Middle frontal gyrus (tissue), 1 donor: Measurements from ENCODE around the gene ARL15.
"Not testable (repeated sequence)": the region's sequence is repeated elsewhere in the genome, so short reads cannot be mapped to it uniquely, and the experiment has no call there.

ENCODE experiments used
- DNase-seq: peaks from one replicate; pipeline ENCODE4 v3.0.0-alpha.2; 2015; ENCODE audit warnings: low spot score; ENCODE audit errors: extremely low spot score

The ARL15 gene

GRCh38 chr5:53996008-53996407, 314.4 kb downstream of the ARL15 start:
- DNase-seq = no peak

- DNase-seq = no peak
Measured at GRCh38 chr5:53994148-53994547, 316.2 kb downstream of the ARL15 start.

DNA sequence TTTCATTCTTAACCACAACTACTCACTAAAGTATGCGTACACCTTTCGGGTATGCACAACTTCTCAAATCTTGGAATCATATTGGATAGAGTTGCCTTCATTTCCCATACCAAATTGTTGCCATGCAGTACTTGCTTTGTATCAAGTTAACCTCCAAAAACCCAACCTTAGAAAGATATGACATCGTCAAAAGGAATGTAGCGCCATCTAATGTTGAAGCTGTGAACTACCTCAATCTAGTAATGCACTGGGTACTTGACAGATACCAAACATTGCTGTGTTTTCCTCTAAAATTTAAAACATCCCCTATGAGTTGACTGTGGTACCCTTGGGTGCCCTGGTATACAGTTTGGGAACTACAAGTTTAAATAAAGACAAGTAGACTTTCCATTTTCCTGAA, 318.4 kb downstream of the ARL15 start:
- no peak for DNase-seq

DNA sequence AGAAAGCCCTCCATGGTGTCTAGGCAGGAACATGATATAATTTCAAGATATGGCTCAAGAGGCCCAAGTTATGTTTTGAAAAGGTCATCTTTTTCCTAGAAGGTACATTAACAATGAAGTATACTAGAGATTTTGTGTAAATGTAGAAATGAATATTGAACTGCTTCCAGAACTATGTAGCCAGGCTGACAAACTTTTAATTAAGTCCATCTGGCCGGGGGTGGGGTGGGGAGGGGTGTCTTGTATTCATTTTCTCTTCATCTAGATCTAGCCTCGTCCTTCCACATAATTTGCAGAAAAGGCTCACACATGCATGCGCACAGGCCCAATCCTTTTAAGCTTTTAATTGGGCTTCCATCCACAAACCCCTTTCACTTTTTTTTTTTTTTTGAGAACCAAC, 323.3 kb downstream of the ARL15 start:
- no peak for DNase-seq

DNA sequence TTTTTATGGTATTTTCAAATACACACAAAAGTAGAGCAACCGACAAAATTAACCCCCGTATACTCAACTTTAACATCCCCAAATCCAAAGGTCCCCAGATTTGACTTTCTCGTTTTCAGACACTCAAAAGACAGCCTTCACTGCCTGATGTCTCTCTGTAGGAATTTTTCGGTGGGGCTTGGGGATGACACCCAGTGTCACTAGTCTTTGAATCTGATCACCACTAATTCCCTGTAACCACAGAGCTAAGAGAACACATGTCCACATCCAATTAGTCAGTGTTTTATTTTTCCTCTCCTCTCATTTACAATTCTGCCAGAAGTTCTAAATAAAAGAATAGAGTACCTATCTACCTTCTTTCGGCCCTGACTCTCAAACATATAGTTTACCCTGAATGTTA, 324.6 kb downstream of the ARL15 start:
- no peak for DNase-seq

- no peak for DNase-seq
Measured at GRCh38 chr5:53984971-53985370, 325.4 kb downstream of the ARL15 start.

DNA sequence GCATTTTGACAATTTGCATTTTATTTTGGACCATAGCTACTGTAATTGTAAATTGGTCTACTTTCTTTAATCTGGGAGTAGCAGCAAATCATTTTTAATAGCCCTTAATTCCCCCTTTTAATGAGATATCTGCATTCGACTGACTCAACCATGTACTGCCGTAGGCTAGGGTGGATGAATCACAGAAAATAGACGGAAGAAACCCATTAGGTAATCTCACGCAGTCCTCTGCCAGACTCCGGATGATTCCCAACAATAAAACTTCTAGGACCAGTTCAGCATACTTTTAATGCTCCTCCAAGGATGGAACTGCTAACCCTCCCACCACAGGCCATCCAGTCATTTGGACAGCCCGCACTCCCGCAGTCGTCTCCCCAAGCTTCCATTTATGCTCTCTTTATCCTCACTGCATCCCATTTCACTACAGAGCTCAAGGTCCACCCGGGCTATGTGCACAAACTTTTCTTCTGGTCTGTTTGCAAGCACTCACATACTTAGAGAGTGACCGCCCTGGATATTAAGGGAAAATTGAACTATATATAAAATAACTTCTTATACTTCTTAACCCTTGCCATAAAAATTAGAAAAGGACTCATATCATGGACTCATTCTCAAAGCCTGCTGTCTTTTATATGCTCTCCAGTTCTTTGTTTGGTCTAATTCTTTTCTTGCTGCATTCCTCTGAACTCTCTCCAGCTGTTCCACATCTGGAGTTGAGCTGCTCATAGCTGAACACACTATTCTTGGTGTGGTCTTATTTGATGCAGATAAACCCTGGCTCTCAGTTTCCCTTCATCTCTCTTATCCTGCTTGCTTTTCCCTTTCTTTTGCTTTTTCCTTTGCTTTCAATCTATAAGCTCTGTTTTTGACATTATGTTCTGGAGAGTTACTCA, 326.6 kb downstream of the ARL15 start:
- DNase-seq = no peak

- DNase-seq = not testable (repeated sequence)
Measured at GRCh38 chr5:53982319-53982718, 328.1 kb downstream of the ARL15 start.

DNA sequence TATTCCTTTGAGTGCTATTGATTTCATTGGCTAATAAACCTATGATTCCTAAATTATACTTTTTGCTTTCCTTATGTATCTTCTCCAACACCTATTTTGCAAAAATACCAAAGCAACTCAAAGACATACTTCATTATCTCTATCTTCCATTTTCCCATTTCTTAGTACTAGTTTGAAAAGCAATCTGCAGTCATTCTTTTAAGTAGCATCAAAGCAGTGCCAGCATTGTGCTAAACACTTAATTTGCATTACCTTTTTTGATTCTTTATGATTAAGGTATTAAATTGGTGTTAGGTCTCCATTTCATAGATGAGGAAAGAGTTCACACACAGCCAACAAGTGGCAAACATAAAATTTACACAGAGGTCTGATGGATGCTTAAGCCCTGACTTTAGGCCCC, 330.3 kb downstream of the ARL15 start:
- DNase-seq = no peak

- DNase-seq = no peak
Measured at GRCh38 chr5:53974021-53974420, 336.4 kb downstream of the ARL15 start.

- no peak for DNase-seq
Measured at GRCh38 chr5:53972314-53972713, 338.1 kb downstream of the ARL15 start.

GRCh38 chr5:53971551-53971950, 338.8 kb downstream of the ARL15 start:
- no peak for DNase-seq

GRCh38 chr5:53971131-53971530, 339.2 kb downstream of the ARL15 start:
- DNase-seq = no peak

- DNase-seq = no peak
Measured at GRCh38 chr5:53970475-53970874, 339.9 kb downstream of the ARL15 start.

GRCh38 chr5:53969176-53969730, 341.1 kb downstream of the ARL15 start:
- DNase-seq = no peak

DNA sequence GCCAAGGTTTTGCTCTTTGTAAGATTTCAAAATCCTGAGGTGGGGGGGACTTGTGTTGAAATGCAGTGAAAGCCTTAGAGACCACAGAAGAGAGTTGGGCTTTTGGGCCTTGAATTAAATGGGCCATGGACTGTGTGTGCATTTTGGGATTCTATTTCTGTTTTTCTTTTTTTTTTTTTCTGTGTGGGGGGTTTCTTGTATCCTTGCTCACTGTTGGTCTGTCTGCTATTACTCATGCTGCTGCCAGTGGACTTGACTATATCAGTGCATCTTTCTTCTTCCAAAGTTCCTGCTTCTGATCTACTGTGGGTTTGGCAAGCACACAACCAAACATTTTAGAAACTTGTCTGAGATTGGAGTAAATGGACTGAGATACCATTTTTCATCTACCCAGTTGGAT, 344.9 kb downstream of the ARL15 start:
- no peak for DNase-seq

DNA sequence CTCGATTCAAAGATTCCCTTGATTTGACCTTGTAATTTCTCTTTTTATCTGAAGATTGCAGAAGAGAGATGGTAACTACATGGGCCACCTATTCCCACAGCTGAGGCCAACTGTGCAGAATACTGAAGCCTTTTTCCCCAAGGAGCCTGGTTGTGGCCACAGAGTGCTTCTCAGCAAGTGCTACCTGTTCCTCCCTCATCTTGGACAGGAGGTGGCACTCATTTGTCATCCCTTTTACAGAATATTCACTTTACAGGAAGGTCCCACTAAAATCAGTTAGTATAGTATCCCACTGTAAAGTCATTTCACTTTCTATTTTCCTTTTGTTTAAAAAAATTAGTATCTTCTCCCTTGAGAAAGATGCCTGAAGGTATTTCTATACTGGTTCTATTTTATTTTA, 346.4 kb downstream of the ARL15 start:
- DNase-seq = no peak

DNA sequence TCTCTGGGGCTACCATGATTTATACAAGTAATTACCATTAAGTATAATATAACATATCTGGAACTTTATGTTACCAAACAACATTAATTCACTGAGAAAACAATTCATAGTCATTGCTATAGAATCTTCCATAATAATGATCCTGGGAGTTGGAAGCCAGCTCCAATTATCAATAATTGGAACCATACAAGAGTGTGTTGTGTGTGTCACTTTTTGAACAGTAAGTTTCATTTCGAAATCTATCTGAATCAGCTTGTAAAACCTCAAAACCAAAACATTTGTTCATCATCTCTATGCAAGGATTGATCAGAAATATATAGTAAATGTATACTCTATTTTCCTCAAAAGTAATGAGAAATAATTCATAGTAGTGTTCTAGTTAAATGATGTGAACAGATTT, 348.1 kb downstream of the ARL15 start:
- no peak for DNase-seq

DNA sequence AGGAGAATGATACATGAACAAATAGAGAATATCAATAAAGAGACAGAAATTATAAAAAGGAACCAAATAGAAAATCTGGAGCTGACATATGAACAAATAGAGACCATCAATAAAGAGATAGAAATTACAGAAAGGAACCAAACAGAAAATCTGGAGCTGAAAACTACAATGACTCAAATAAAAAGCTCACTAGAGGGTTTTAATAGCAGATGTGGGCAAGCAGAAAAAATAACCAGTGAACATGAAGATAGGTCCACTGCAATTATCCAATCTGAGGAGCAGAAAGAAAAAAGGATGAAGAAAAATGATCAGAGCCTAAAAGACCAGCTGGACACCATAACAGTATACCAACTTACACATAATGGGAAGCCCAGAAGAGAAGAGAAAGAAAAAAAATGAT, 353.7 kb downstream of the ARL15 start:
- DNase-seq = no peak

GRCh38 chr5:53956196-53956595, 354.2 kb downstream of the ARL15 start:
- DNase-seq = no peak

DNA sequence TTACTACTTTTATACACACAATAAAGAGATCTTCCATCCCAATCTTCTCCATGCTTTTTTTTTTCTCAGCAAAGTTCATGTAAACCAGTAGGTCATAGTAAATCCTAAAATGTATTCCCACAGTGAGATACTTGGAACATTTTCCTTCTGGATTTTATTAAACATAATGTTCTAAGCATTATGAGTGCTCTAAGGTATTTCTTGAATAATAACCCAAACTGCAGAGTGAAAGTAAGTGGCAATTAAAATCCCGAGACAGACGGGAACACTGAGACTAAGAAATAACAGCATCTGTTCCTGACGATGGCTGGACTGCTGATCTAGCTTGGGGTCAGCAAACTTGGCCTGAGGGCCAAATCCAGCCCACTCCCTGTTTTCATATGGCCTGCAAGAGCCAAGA, 359.8 kb downstream of the ARL15 start:
- DNase-seq = no peak

- DNase-seq = no peak
Measured at GRCh38 chr5:53948598-53948997, 361.8 kb downstream of the ARL15 start.
